PC-9 (cell line): ENCODE results near the gene ANKRA2. TPM values are rescaled to one million over a fixed set of nuclear protein-coding genes. Genes with fewer than 3 reads are reported as not detected.

Source experiments
- BruUV-seq: library from RNA; stranded (reverse); fragments of 400-500 nt; replicated peaks from 2 replicates; lab custom pipeline; 2021; lab: Mats Ljungman, UMichigan
- CTCF ChIA-PET: fragments of 300-600 bp; sonication (Branson Sonifier 250); formaldehyde crosslinking; loops from one replicate; lab custom pipeline; 2022; ENCODE audit warnings: antibody characterized with exemption; lab: Charles Lee
- POLR2A ChIA-PET: fragments of 300-600 bp; sonication (Branson Sonifier 250); formaldehyde crosslinking; loops from one replicate; lab custom pipeline; 2022; ENCODE audit warnings: antibody characterized with exemption; ENCODE audit not compliant: unreplicated experiment; lab: Charles Lee
- DNase-seq, 2 experiments: peaks; one replicate each; pipeline versions ENCODE4 v3.0.0 to v3.0.0-alpha.2; 2015 to 2022; ENCODE audit warnings: mixed read lengths in 1 of 2
- H2AFZ ChIP-seq: fragments of 200-600 bp; sonication (generic); 2 replicates; pipeline ENCODE4 v1.8.1; 2017; ENCODE audit warnings: antibody characterized with exemption
- H3F3A ChIP-seq: fragments of 200-600 bp; sonication (generic); 2 replicates; pipeline ENCODE4 v1.8.1; 2017; ENCODE audit warnings: antibody characterized with exemption, mild to moderate bottlenecking, low read depth; ENCODE audit not compliant: insufficient read depth
- H3K27ac ChIP-seq: fragments of 200-600 bp; sonication (generic); 2 replicates; pipeline ENCODE4 v1.6.1; 2016; ENCODE audit warnings: mixed run types
- H3K27me3 ChIP-seq: fragments of 200-600 bp; sonication (generic); 2 replicates; pipeline ENCODE4 v1.6.1; 2016; ENCODE audit warnings: low read depth, mixed run types; ENCODE audit not compliant: insufficient read depth
- H3K36me3 ChIP-seq: fragments of 200-600 bp; sonication (generic); 2 replicates; pipeline ENCODE4 v1.6.1; 2016; ENCODE audit warnings: low read depth, mixed run types
- H3K4me1 ChIP-seq: fragments of 200-600 bp; sonication (generic); replicated peaks from 2 replicates; pipeline ENCODE4 v1.6.1; 2016; ENCODE audit warnings: mixed run types; ENCODE audit not compliant: insufficient read depth
- H3K4me2 ChIP-seq: fragments of 200-600 bp; sonication (generic); 2 replicates; pipeline ENCODE4 v1.6.1; 2017; ENCODE audit warnings: mixed run types
- H3K4me3 ChIP-seq: fragments of 200-600 bp; sonication (generic); 2 replicates; pipeline ENCODE4 v1.6.1; 2016; ENCODE audit warnings: mixed run types
- H3K79me2 ChIP-seq: fragments of 200-600 bp; sonication (generic); 2 replicates; pipeline ENCODE4 v1.6.1; 2017; ENCODE audit warnings: low read depth, mixed run types
- H3K9me2 ChIP-seq: fragments of 200-600 bp; sonication (generic); 2 replicates; pipeline ENCODE4 v1.8.1; 2017; ENCODE audit warnings: mild to moderate bottlenecking; ENCODE audit not compliant: insufficient read depth
- H3K9me3 ChIP-seq: fragments of 200-600 bp; sonication (generic); 2 replicates; pipeline ENCODE4 v1.8.1; 2016; ENCODE audit warnings: low read depth; ENCODE audit not compliant: insufficient read depth
- H4K20me1 ChIP-seq: fragments of 200-600 bp; sonication (generic); 2 replicates; pipeline ENCODE4 v1.8.1; 2017; ENCODE audit not compliant: insufficient read depth
- EZH2 ChIP-seq: fragments of 200-600 bp; sonication (generic); IDR thresholded peaks from 2 replicates; pipeline ENCODE4 v1.8.0; 2017; ENCODE audit warnings: antibody characterized with exemption, low read depth
- intact Hi-C: fragments of 100-400 bp; cut with micrococcal nuclease; formaldehyde crosslinking; loops from one replicate; pipeline ENCODE4 v1.10.0; 2022; ENCODE audit not compliant: unreplicated experiment
- total RNA-seq: library from RNA; stranded (reverse); gene quantifications from 2 replicates; pipeline ENCODE4 v1.2.3, GENCODE V29; 2021
- TF ChIP-seq, protein P1 (sequence below): fragments of 200-600 bp; sonication (generic); conservative IDR thresholded peaks from 2 replicates; pipeline ENCODE4 v1.6.1; 2017; ENCODE audit warnings: mixed run types, antibody characterized with exemption, mild to moderate bottlenecking, moderate library complexity

Gene ANKRA2
- total RNA-seq, 1 experiment from 2014 or later = 15.5 TPM

DNA sequence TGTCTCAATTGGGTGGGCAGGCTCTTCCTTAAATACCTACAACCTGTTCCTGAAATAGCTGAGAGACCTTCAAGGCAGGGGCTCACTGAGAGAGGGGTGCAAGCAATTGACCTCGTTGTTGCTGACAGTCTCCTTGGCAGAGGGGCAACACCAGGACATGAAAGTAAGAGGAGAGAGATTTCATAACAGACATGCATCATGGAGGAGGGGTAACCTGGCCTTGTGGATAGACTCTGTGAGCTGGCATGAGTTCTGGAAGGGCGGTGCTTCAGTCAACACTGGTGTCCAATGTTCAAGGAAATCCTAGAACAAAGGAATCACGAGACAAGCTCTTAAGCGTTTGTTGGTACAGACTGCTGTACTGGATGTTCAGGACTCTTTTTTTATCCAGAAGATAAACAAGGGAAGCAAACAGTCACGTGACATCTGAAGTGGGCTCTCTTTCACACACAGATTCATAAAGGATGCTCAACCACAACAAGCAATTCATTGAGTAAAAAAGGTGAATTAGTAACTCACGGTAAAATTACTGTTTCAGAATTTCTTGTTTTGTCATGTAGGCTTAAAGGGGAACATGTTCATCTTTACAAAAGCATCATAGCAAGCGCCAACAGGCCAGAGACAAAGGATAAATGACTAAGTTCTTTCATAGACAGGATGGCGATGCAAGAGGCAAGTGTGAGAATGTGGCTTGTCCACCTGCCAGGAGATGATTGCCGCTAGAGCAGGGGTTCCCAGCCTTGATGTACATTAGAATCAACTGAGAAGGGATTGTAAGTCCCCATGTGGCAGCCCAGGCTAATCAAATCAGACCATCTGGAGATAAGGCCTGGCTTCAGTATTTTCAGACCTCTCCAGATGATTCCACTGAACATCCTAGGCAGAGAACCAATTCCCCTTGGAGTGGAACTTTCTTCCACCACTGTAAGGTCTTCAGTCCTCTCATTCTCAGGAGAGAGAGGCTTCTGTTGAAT lies 20.7 kb downstream of the ANKRA2 start:
- H4K20me1 ChIP-seq = no peaks in the 10 kb centered on the region
- no peak overlapping the region for H3K4me2 ChIP-seq
- no peaks in the 10 kb centered on the region for H3K79me2 ChIP-seq
- H3F3A ChIP-seq = peaks cover 26% of the 10 kb centered on the region
- no peak for DNase-seq
- H2AFZ ChIP-seq = no peak overlapping the region
- BruUV-seq = no TSS peak
- TF ChIP-seq, protein P1, sequence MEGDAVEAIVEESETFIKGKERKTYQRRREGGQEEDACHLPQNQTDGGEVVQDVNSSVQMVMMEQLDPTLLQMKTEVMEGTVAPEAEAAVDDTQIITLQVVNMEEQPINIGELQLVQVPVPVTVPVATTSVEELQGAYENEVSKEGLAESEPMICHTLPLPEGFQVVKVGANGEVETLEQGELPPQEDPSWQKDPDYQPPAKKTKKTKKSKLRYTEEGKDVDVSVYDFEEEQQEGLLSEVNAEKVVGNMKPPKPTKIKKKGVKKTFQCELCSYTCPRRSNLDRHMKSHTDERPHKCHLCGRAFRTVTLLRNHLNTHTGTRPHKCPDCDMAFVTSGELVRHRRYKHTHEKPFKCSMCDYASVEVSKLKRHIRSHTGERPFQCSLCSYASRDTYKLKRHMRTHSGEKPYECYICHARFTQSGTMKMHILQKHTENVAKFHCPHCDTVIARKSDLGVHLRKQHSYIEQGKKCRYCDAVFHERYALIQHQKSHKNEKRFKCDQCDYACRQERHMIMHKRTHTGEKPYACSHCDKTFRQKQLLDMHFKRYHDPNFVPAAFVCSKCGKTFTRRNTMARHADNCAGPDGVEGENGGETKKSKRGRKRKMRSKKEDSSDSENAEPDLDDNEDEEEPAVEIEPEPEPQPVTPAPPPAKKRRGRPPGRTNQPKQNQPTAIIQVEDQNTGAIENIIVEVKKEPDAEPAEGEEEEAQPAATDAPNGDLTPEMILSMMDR = no peak
- TF ChIP-seq EZH2 = no peak
- H3K9me2 ChIP-seq = no peaks in the 10 kb centered on the region
- H3K27ac ChIP-seq = no peak overlapping the region
- H3K9me3 ChIP-seq = no peaks in the 10 kb centered on the region; the same call in 1 of the 2 replicates
- no peaks in the 10 kb centered on the region for H3K36me3 ChIP-seq
- H3K27me3 ChIP-seq = no peaks in the 10 kb centered on the region
- ChIA-PET CTCF (no interaction called here), POLR2A (no interaction called here)
- H3K4me3 ChIP-seq = no peak overlapping the region
- H3K4me1 ChIP-seq = peaks cover 31% of the 10 kb centered on the region
- intact Hi-C loops = loop anchor here (5.0 to 10.0 kb wide), 2 partner anchors 92 to 590 kb away; partner anchors contain the start of gene FCHO2

DNA sequence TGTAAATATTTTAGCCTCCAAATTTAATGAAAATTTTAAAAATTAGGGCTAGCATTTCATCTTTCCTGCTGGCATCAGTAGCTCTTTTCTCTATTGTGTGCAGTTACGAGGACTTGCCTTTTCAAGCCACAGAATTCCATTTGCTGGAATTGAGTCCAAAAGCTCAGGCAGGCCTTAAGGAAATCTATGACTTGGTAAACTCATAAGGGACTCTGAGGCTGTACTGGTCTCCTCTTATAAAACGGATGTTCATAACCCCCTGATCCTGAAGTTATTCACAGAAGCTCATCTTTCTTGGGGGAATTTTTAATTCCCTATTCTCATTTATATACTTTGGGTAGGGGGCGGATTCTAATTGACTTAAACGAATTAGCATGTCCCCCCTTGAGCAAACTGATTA lies 23.4 kb downstream of the ANKRA2 start:
- no peaks in the 10 kb centered on the region; the same call in 1 of the 2 replicates for H3K9me3 ChIP-seq
- H3K4me1 ChIP-seq = peaks cover 37% of the 10 kb centered on the region
- no peak for DNase-seq
- peak overlapping the region; percentile 45 for H3K4me3 ChIP-seq
- no peak for TF ChIP-seq EZH2
- TF ChIP-seq, protein P1 = no peak
- TSS peak; percentile 94 for BruUV-seq
- no peaks in the 10 kb centered on the region for H3K9me2 ChIP-seq
- no peaks in the 10 kb centered on the region for H3K27me3 ChIP-seq
- H3K79me2 ChIP-seq = no peaks in the 10 kb centered on the region
- H3K27ac ChIP-seq = peak overlapping the region; percentile 83
- H3K36me3 ChIP-seq = no peaks in the 10 kb centered on the region
- no peaks in the 10 kb centered on the region for H4K20me1 ChIP-seq
- ChIA-PET CTCF (interaction anchor here (0.6 to 1.2 kb wide), 5 partner anchors 13 to 24 kb away, joined by 3 to 6 read pairs (median 3); partner anchors contain the start of genes ANKRA2 and UTP15), POLR2A (interaction anchor here (0.5 to 0.9 kb wide), 6 partner anchors 14 to 511 kb away, joined by 3 to 16 read pairs (median 6); no protein-coding TSS in a partner anchor)
- H3F3A ChIP-seq = peaks cover 32% of the 10 kb centered on the region
- intact Hi-C loops = loop anchor here (5.0 to 10.0 kb wide), 2 partner anchors 90 to 587 kb away; partner anchors contain the start of gene FCHO2
- H3K4me2 ChIP-seq = peak overlapping the region; percentile 84
- peak overlapping the region; percentile 61 for H2AFZ ChIP-seq

DNA sequence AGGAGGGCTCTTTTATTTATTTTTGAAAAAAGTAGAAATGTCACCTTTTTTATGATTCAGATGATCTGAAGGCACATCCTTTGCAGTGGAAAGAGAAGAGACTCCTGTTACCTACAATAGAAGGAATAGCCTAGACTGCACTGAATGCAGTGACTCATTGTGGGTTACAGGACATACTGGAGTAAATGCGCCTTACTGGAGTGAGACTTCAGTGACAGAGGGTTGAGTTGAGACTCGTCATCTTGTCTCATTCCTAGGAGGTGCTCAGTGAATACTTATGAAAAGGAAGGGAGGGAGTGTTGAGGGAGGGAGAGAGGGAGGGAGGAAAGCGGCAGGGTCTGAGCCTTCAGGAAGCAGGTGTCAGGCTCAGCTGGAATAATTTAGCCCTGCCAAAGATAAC lies 25.2 kb downstream of the ANKRA2 start:
- Histone ChIP-seq H3K4me3 (no peak overlapping the region), H3K4me1 (peaks cover 37% of the 10 kb centered on the region), H3K27me3 (no peaks in the 10 kb centered on the region), H3K36me3 (no peaks in the 10 kb centered on the region), H3K4me2 (peak overlapping the region; percentile 84), H3K9me3 (no peaks in the 10 kb centered on the region; the same call in 1 of the 2 replicates), H3K79me2 (no peaks in the 10 kb centered on the region), H3K27ac (peak overlapping the region; percentile 83), H3F3A (peaks cover 32% of the 10 kb centered on the region), H4K20me1 (no peaks in the 10 kb centered on the region), H2AFZ (peak overlapping the region; percentile 49; the same call in 1 of the 2 replicates), H3K9me2 (no peaks in the 10 kb centered on the region)
- POLR2A ChIA-PET = no interaction called here
- intact Hi-C loops = loop anchor here (2.0 to 10.0 kb wide), 3 partner anchors 25 to 585 kb away; partner anchors contain the start of genes ANKRA2, FCHO2 and UTP15
- peak; percentile 50 to 93 for DNase-seq
- no TSS peak for BruUV-seq
- CTCF ChIA-PET = no interaction called here
- TF ChIP-seq, protein P1 = no peak
- TF ChIP-seq EZH2 = no peak
